NCI-H1105 treated with DMSO at 0.1 percent for 48 hours (cell line): Measurements from ENCODE around the gene LRRTM3.

Source experiments
- DNase-seq: peaks from one replicate; lab custom pipeline; 2025; lab: John Stamatoyannopoulos, UW

Gene LRRTM3

GRCh38 chr10:66934711-66935110, 8.9 kb downstream of the LRRTM3 start:
- DNase-seq = no peak

GRCh38 chr10:66940965-66941364, 15.1 kb downstream of the LRRTM3 start:
- DNase-seq = no peak

DNA sequence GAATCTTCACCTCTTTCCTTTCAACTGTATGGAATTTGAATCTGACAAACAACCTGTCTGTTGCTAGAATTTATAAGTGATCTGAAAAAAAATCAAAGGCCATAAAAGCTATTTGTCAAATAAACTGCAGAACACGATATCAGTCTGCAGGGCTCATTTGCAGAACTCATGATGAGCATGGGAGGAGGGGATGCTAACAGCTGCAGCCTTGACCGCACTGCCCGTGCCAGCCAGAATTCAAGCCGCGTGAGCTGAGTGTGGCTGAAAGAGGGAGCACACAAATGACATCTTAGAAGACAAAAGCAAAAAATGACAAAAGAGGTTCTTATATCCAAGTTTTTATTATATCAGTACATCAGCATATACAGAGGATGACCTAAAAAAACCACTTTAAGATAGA, 15.7 kb downstream of the LRRTM3 start:
- no peak for DNase-seq

DNA sequence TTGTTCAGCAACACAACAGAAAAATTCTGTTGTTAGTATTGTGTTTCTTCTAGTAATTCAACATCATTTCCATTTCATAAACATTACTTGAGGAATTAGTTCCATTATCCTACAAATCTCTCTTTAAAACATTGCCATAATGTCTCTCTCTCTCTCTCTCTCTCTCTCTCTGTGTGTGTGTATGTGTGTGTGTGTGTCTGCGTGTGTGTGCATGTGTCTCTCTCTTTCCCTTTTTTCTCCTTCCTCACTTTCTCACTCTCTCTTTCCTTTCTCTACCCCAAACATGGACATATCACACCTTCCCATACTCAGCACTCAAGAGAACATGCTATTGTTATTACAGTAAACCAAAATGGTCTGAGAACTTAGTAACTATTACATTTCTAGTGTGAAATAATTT, 16.6 kb downstream of the LRRTM3 start:
- DNase-seq = no peak

GRCh38 chr10:66943590-66943989, 17.8 kb downstream of the LRRTM3 start:
- no peak for DNase-seq

DNA sequence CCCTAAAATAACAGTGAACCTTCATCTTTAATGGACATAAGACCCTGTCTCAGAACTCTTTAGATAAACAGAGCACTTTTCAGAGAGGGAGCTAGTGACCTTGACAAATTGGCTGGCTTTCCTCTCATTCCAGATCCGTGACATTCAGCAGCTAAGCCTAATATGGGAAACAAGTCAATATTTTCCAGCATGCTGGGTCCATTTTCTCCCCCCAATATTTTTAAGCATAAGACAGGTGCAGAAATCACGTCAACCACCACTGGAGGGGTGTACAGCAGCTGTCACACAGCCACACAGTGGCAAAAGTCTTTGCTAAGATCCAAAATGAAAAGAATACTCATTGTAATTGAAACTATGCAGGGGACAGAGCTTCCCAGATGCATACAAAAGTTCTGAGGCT, 26.1 kb downstream of the LRRTM3 start:
- no peak for DNase-seq

- DNase-seq = no peak
Observed at GRCh38 chr10:66958466-66958865, 32.6 kb downstream of the LRRTM3 start.

DNA sequence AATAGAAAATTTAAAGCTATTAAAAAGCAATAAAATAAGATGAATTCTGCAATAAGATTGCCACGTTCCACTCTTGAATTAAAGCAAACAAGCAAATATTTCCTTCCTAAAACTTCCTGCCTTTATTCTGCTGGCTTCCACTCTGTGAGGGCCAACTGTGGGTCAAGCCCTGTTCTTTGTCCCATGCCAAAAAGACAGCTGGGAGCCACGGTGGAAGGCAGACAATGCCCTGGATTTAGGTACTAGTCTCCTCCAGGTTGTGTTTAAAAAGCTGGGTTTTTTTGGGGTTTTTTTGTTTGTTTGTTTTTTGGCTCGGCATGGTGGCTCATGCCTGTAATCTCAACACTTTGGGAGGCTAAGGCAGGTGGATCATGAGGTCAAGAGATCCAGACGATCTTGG, 39.1 kb downstream of the LRRTM3 start:
- DNase-seq = no peak

- DNase-seq = no peak
Observed at GRCh38 chr10:66980246-66980815, 54.5 kb downstream of the LRRTM3 start.

GRCh38 chr10:66981361-66982052, 55.7 kb downstream of the LRRTM3 start:
- no peak for DNase-seq

- DNase-seq = no peak
Observed at GRCh38 chr10:66982053-66982420, 56.2 kb downstream of the LRRTM3 start.

GRCh38 chr10:66982792-66983474, 57.1 kb downstream of the LRRTM3 start:
- no peak for DNase-seq

DNA sequence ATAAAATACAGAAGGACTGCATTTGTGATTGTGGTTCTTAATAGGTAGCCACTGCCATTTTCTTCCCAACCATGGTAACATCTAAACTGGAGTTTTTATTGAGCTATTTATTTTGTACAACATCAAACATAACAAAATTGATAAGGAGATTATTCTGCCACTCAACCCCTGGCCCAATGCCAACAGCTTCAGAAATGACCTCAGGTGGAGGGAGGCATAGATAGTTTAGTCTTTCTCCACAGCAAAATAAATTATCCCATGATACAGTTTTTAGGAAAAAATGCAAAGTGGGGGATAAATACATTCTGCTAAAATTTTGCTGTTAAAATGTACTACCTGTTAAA, 57.6 kb downstream of the LRRTM3 start:
- no peak for DNase-seq

GRCh38 chr10:66990143-66990830, 64.5 kb downstream of the LRRTM3 start:
- DNase-seq = no peak

DNA sequence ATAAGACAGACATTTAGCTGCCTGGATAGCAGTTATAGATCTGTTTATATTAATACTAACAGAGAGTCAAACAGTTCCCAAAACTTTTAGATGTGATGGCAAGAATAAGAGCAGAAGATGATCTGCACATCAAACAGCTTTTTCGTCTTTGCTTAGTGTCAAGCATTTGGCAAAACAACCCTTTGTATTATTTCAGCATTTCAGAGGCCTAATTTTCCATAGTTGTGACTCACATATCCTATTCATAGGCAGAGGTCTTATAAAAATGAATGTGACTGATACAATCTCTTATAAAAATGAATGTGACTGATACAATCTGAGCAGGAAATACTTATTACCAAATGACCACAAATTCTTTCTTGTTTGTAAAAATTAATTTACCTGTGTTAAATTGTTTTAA, 71.2 kb downstream of the LRRTM3 start:
- no peak for DNase-seq

- DNase-seq = no peak
Observed at GRCh38 chr10:66999762-67000545, 74.1 kb downstream of the LRRTM3 start.

DNA sequence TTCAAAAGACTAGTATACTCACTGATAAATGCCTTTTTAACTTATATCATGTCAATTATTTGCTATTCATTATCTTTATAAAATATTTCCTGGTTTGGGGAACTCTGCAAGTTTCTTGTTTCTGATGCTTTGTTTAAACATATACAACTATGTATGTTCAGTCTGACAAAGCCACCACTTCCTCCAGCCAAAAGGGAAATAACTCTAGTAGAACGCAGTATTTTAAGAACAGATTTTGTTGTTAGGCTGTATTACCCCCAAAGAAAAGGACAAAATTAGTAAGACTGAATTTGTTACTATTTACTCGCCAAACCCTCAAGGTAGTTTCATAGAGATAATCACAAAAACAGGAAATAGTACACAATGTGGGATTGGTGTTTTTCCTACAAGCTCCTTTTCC, 78.9 kb downstream of the LRRTM3 start:
- DNase-seq = no peak

DNA sequence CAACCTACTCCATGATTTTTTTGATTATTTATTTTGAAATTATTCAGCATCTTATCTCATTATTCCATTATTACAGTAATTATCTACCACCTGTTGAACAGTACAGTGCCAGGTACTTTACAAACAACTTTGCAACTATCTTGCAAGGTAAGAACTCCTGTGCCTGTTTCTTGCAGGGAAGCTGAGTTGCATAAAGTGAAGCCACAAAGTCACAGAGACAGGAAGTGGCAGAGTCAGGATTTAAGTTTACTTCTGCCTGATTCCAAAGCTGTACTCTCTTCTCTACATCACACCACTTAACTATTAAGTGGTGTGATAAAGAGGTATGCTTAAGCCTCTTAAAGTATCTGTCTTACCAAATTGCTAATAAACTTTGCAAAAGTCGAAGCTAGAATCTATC, 80.1 kb downstream of the LRRTM3 start:
- DNase-seq = no peak

DNA sequence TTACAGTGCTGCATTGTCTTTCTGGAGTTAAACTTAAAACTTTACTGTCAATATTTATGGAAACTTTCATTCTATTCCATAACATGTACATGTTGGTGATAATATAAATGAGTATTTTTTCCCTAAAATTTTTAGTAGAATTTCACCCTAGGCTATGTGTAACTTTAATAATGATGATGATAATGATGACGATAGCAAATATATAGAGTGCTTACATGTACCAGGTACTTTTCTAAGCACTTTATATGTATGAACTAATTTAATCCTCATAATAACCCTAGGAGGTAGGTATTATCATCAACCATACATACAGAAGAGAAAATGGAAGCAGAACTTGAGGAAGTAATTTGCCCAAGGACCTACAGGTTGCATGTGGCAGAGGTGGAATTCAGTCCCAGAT, 85.6 kb downstream of the LRRTM3 start:
- no peak for DNase-seq

GRCh38 chr10:67011981-67012380, 86.1 kb downstream of the LRRTM3 start:
- DNase-seq = no peak

GRCh38 chr10:67015225-67015624, 89.4 kb downstream of the LRRTM3 start:
- DNase-seq = no peak

- no peak for DNase-seq
Observed at GRCh38 chr10:67017218-67017617, 91.4 kb downstream of the LRRTM3 start.
